GM10847 (cell line): ENCODE data around the gene CCDC34.

Experiments used
- POLR2A ChIP-seq: IDR thresholded peaks from 2 replicates; pipeline ENCODE4 v1.6.1; 2011; ENCODE audit not compliant: insufficient read length; ENCODE audit errors: extremely low read depth

CCDC34 gene

GRCh38 chr11:27362749-27363575, at the start of gene CCDC34:
TSS of gene CCDC34 (minus strand) at chr11:27363215. CDS start at chr11:27363194, 21 bp downstream.
- TF ChIP-seq POLR2A, result peak; percentile 27

- TF ChIP-seq POLR2A, result no peak
Observed at GRCh38 chr11:27412192-27412691, 49.2 kb upstream of the CCDC34 start.

- no peak for TF ChIP-seq POLR2A
Observed at GRCh38 chr11:27411328-27411727, 48.3 kb upstream of the CCDC34 start.

GRCh38 chr11:27410272-27410671, 47.3 kb upstream of the CCDC34 start:
- TF ChIP-seq POLR2A, result no peak

GRCh38 chr11:27409742-27410141, 46.7 kb upstream of the CCDC34 start:
- TF ChIP-seq POLR2A, result no peak

- TF ChIP-seq POLR2A, result no peak
Observed at GRCh38 chr11:27409049-27409448, 46.0 kb upstream of the CCDC34 start.

GRCh38 chr11:27408246-27408800, 45.3 kb upstream of the CCDC34 start:
- no peak for TF ChIP-seq POLR2A

GRCh38 chr11:27406498-27407354, 43.7 kb upstream of the CCDC34 start:
- no peak for TF ChIP-seq POLR2A

- TF ChIP-seq POLR2A, result no peak
Observed at GRCh38 chr11:27405134-27405533, 42.1 kb upstream of the CCDC34 start.

GRCh38 chr11:27404427-27404826, 41.4 kb upstream of the CCDC34 start:
- TF ChIP-seq POLR2A, result no peak

GRCh38 chr11:27403195-27403594, 40.2 kb upstream of the CCDC34 start:
- no peak for TF ChIP-seq POLR2A

- TF ChIP-seq POLR2A, result no peak
Observed at GRCh38 chr11:27402450-27402849, 39.4 kb upstream of the CCDC34 start.

- no peak for TF ChIP-seq POLR2A
Observed at GRCh38 chr11:27401833-27402316, 38.9 kb upstream of the CCDC34 start.

GRCh38 chr11:27401280-27401832, 38.3 kb upstream of the CCDC34 start:
- no peak for TF ChIP-seq POLR2A

GRCh38 chr11:27398400-27398770, 35.4 kb upstream of the CCDC34 start:
- no peak for TF ChIP-seq POLR2A
